Measurements from ENCODE around the gene HOXA1.

Gene HOXA1

GRCh38 chr7:27093184-27093895, 2.5 kb downstream of the HOXA1 start:
- Histone ChIP-seq H3K9me2 (replicated peaks; ENCODE audit: insufficient read depth, low read length) (no peaks in the 10 kb centered on the region), H4K20me1 (ENCODE audit: insufficient read depth, low read length) (no peaks in the 10 kb centered on the region), H3K9me3 (replicated peaks; ENCODE audit: insufficient read depth, low read length) (no peaks in the 10 kb centered on the region), H3K4me2 (ENCODE audit: low read depth, low read length) (no peak overlapping the region), H3K27ac (ENCODE audit: low read length) (no peak overlapping the region), H3K36me3 (replicated peaks; ENCODE audit: insufficient read depth, low read length) (no peaks in the 10 kb centered on the region), H3K9ac (ENCODE audit: low read length) (no peak overlapping the region), H2AFZ (ENCODE audit: low read length) (no peak overlapping the region), H3K4me1 (ENCODE audit: low read length) (no peaks in the 10 kb centered on the region), H3K79me2 (ENCODE audit: low read length) (no peaks in the 10 kb centered on the region), H3K27me3 (replicated peaks; ENCODE audit: insufficient read depth, low read length) (peaks cover 16% of the 10 kb centered on the region), H3K4me3 (ENCODE audit: low read length) (no peak overlapping the region), H3F3A (ENCODE audit: insufficient read depth, low read length) (no peaks in the 10 kb centered on the region)
- TF ChIP-seq EZH2 (optimal IDR thresholded peaks at IDR 0.05; ENCODE audit: low read depth, low read length), result no peak
- TF ChIP-seq CTCF (IDR thresholded peaks at IDR 0.05; ENCODE audit: low read length), result no peak
- no peak for TF ChIP-seq EZH2phosphoT487 (IDR thresholded peaks at IDR 0.05; ENCODE audit: low read length)
- no peak for DNase-seq

GRCh38 chr7:27092819-27093110, 3.0 kb downstream of the HOXA1 start:
- Histone ChIP-seq H3F3A (ENCODE audit: insufficient read depth, low read length) (no peaks in the 10 kb centered on the region), H3K9me3 (replicated peaks; ENCODE audit: insufficient read depth, low read length) (no peaks in the 10 kb centered on the region), H3K36me3 (replicated peaks; ENCODE audit: insufficient read depth, low read length) (no peaks in the 10 kb centered on the region), H3K27ac (ENCODE audit: low read length) (no peak overlapping the region), H3K79me2 (ENCODE audit: low read length) (no peaks in the 10 kb centered on the region), H3K4me3 (ENCODE audit: low read length) (no peak overlapping the region), H3K4me2 (ENCODE audit: low read depth, low read length) (no peak overlapping the region), H2AFZ (ENCODE audit: low read length) (no peak overlapping the region), H3K9ac (ENCODE audit: low read length) (no peak overlapping the region), H3K4me1 (ENCODE audit: low read length) (no peaks in the 10 kb centered on the region), H3K9me2 (replicated peaks; ENCODE audit: insufficient read depth, low read length) (no peaks in the 10 kb centered on the region), H3K27me3 (replicated peaks; ENCODE audit: insufficient read depth, low read length) (peaks cover 16% of the 10 kb centered on the region), H4K20me1 (ENCODE audit: insufficient read depth, low read length) (no peaks in the 10 kb centered on the region)
- no peak for DNase-seq
- TF ChIP-seq CTCF (IDR thresholded peaks at IDR 0.05; ENCODE audit: low read length) (no peak), EZH2 (optimal IDR thresholded peaks at IDR 0.05; ENCODE audit: low read depth, low read length) (no peak), EZH2phosphoT487 (IDR thresholded peaks at IDR 0.05; ENCODE audit: low read length) (no peak)

- Histone ChIP-seq H3K4me3 (ENCODE audit: low read length) (no peak overlapping the region), H3K4me1 (ENCODE audit: low read length) (no peaks in the 10 kb centered on the region), H2AFZ (ENCODE audit: low read length) (no peak overlapping the region), H3K4me2 (ENCODE audit: low read depth, low read length) (no peak overlapping the region), H3K9ac (ENCODE audit: low read length) (no peak overlapping the region), H3K27ac (ENCODE audit: low read length) (no peak overlapping the region), H4K20me1 (ENCODE audit: insufficient read depth, low read length) (no peaks in the 10 kb centered on the region), H3K9me3 (replicated peaks; ENCODE audit: insufficient read depth, low read length) (no peaks in the 10 kb centered on the region), H3K27me3 (replicated peaks; ENCODE audit: insufficient read depth, low read length) (peaks cover 11% of the 10 kb centered on the region), H3K36me3 (replicated peaks; ENCODE audit: insufficient read depth, low read length) (no peaks in the 10 kb centered on the region), H3K9me2 (replicated peaks; ENCODE audit: insufficient read depth, low read length) (no peaks in the 10 kb centered on the region), H3K79me2 (ENCODE audit: low read length) (no peaks in the 10 kb centered on the region), H3F3A (ENCODE audit: insufficient read depth, low read length) (no peaks in the 10 kb centered on the region)
- TF ChIP-seq EZH2 (optimal IDR thresholded peaks at IDR 0.05; ENCODE audit: low read depth, low read length), result no peak
- DNase-seq, result no peak
Measured at GRCh38 chr7:27091941-27092818, 3.6 kb downstream of the HOXA1 start.

- Histone ChIP-seq H3K4me3 (ENCODE audit: low read length) (no peak overlapping the region), H3K9me3 (replicated peaks; ENCODE audit: insufficient read depth, low read length) (no peaks in the 10 kb centered on the region), H3K4me1 (ENCODE audit: low read length) (no peaks in the 10 kb centered on the region), H3K27ac (ENCODE audit: low read length) (no peak overlapping the region), H3F3A (ENCODE audit: insufficient read depth, low read length) (no peaks in the 10 kb centered on the region), H3K36me3 (replicated peaks; ENCODE audit: insufficient read depth, low read length) (no peaks in the 10 kb centered on the region), H3K9ac (ENCODE audit: low read length) (no peak overlapping the region), H3K4me2 (ENCODE audit: low read depth, low read length) (no peak overlapping the region), H3K27me3 (replicated peaks; ENCODE audit: insufficient read depth, low read length) (peaks cover 11% of the 10 kb centered on the region), H4K20me1 (ENCODE audit: insufficient read depth, low read length) (no peaks in the 10 kb centered on the region), H3K9me2 (replicated peaks; ENCODE audit: insufficient read depth, low read length) (no peaks in the 10 kb centered on the region), H3K79me2 (ENCODE audit: low read length) (no peaks in the 10 kb centered on the region), H2AFZ (ENCODE audit: low read length) (no peak overlapping the region)
- no peak for DNase-seq
- TF ChIP-seq EZH2 (optimal IDR thresholded peaks at IDR 0.05; ENCODE audit: low read depth, low read length), result no peak
- no peak for TF ChIP-seq EZH2phosphoT487 (IDR thresholded peaks at IDR 0.05; ENCODE audit: low read length)
- TF ChIP-seq CTCF (IDR thresholded peaks at IDR 0.05; ENCODE audit: low read length), result no peak
Measured at GRCh38 chr7:27091105-27091504, 4.7 kb downstream of the HOXA1 start.
